Measurements from ENCODE around the gene OSBPL10.

GRCh38 chr3:31926543-31926942 lies 54.5 kb downstream of the OSBPL10 start:
- no peak for TF ChIP-seq POLR2A (IDR thresholded peaks at IDR 0.05)
- TF ChIP-seq CTCF (IDR thresholded peaks at IDR 0.05) = no peak

Data from ovary (tissue), 3 donors.